Urinary bladder (tissue), 4 donors: ENCODE results near the gene UBE2J2. TPM values are rescaled to one million over a fixed set of nuclear protein-coding genes. Genes with fewer than 3 reads are reported as not detected.
A peak's percentile ranks its signal among the peaks of the same experiment; 100 is the strongest.

Experiments
- DNase-seq: peaks from one replicate; pipeline ENCODE4 v3.0.0-alpha.2; 2015; ENCODE audit errors: extremely low spot score
- H3K27ac ChIP-seq: one replicate; pipeline ENCODE4 v1.5.1; 2013; ENCODE audit warnings: low read depth, mild to moderate bottlenecking, moderate library complexity
- H3K36me3 ChIP-seq: one replicate; pipeline ENCODE4 v1.6.1; 2013; ENCODE audit warnings: mild to moderate bottlenecking, moderate library complexity; ENCODE audit not compliant: insufficient read depth
- H3K4me1 ChIP-seq: one replicate; pipeline ENCODE4 v1.6.1; 2013; ENCODE audit warnings: mild to moderate bottlenecking, moderate library complexity; ENCODE audit not compliant: insufficient read depth
- H3K4me3 ChIP-seq: one replicate; pipeline ENCODE4 v1.5.1; 2013; ENCODE audit warnings: low read depth, low read length
- WGBS: extraction: QIAGEN DNeasy Blood & Tissue Kit; methylation state at CpG from one replicate; pipeline ENCODE4 v1.1.7; 2013; 5-methylcytosine and 5-hydroxymethylcytosine counted together
- polyA plus RNA-seq: library from polyadenylated mRNA; stranded (reverse); fragments of 200-250 nt; gene quantifications from one replicate; pipeline ENCODE4 v1.2.3, GENCODE V29; 2013
- total RNA-seq: library from RNA; depleted of rRNA; stranded (reverse); fragments of >200 nt; gene quantifications from one replicate; pipeline ENCODE4 v1.2.3, GENCODE V29; 2014
- donor health status: healthy with polysubstance abuse.
- donor health status: healthy.

The UBE2J2 gene
- total and polyA plus RNA-seq, 2 donors: 36.3 to 47.0 TPM

- Histone ChIP-seq H3K4me3 (peak overlapping the region; percentile 99), H3K27ac (no peak overlapping the region), H3K4me1 (peaks cover 4% of the 10 kb centered on the region), H3K36me3 (no peaks in the 10 kb centered on the region)
- 40% methylated on average over 43 of the region's 43 CpGs for WGBS
- DNase-seq: no peak
Observed at GRCh38 chr1:1272341-1273208, 1.1 kb downstream of the UBE2J2 start.

- Histone ChIP-seq H3K4me1 (peaks cover 4% of the 10 kb centered on the region), H3K27ac (no peak overlapping the region), H3K4me3 (no peak overlapping the region), H3K36me3 (no peaks in the 10 kb centered on the region)
- no peak for DNase-seq
- WGBS: 68% methylated on average over 7 of the region's 7 CpGs
Observed at GRCh38 chr1:1270813-1271212, 2.8 kb downstream of the UBE2J2 start.

- no peak overlapping the region for H3K4me3 ChIP-seq
- H3K4me1 ChIP-seq: peaks cover 4% of the 10 kb centered on the region
- no peaks in the 10 kb centered on the region for H3K36me3 ChIP-seq
- no peak for DNase-seq
- 96% methylated on average over 13 of the region's 13 CpGs for WGBS
- H3K27ac ChIP-seq: no peak overlapping the region
Observed at GRCh38 chr1:1268284-1268682, 5.4 kb downstream of the UBE2J2 start.

GRCh38 chr1:1267488-1268283 lies 6.0 kb downstream of the UBE2J2 start:
- WGBS: 93% methylated on average over 39 of the region's 39 CpGs
- H3K4me1 ChIP-seq: peaks cover 4% of the 10 kb centered on the region
- no peak overlapping the region for H3K27ac ChIP-seq
- no peaks in the 10 kb centered on the region for H3K36me3 ChIP-seq
- no peak overlapping the region for H3K4me3 ChIP-seq
- DNase-seq: no peak

- Histone ChIP-seq H3K4me1 (no peaks in the 10 kb centered on the region), H3K27ac (no peak overlapping the region), H3K36me3 (peaks cover 2% of the 10 kb centered on the region), H3K4me3 (no peak overlapping the region)
- 75% methylated on average over 10 of the region's 10 CpGs for WGBS
- no peak for DNase-seq
Observed at GRCh38 chr1:1264868-1265272, 8.8 kb downstream of the UBE2J2 start.

GRCh38 chr1:1264026-1264425 lies 9.6 kb downstream of the UBE2J2 start:
- H3K27ac ChIP-seq: no peak overlapping the region
- H3K36me3 ChIP-seq: peaks cover 2% of the 10 kb centered on the region
- DNase-seq: no peak
- 85% methylated on average over 9 of the region's 9 CpGs for whole genome bisulfite sequencing
- H3K4me3 ChIP-seq: no peak overlapping the region
- H3K4me1 ChIP-seq: no peaks in the 10 kb centered on the region

GRCh38 chr1:1262758-1263157 lies 10.9 kb downstream of the UBE2J2 start:
- Histone ChIP-seq H3K36me3 (peaks cover 2% of the 10 kb centered on the region), H3K4me1 (no peaks in the 10 kb centered on the region), H3K4me3 (no peak overlapping the region), H3K27ac (no peak overlapping the region)
- 91% methylated on average over 8 of the region's 8 CpGs for WGBS
- no peak for DNase-seq

GRCh38 chr1:1262071-1262470 lies 11.6 kb downstream of the UBE2J2 start:
- Histone ChIP-seq H3K36me3 (peaks cover 2% of the 10 kb centered on the region), H3K4me1 (no peaks in the 10 kb centered on the region), H3K4me3 (no peak overlapping the region), H3K27ac (no peak overlapping the region)
- 97% methylated on average over 17 of the region's 17 CpGs for WGBS
- DNase-seq: no peak

GRCh38 chr1:1260843-1261560 lies 12.7 kb downstream of the UBE2J2 start:
- no peaks in the 10 kb centered on the region for H3K4me1 ChIP-seq
- 77% methylated on average over 16 of the region's 16 CpGs for WGBS
- no peak overlapping the region for H3K27ac ChIP-seq
- DNase-seq: no peak
- peaks cover 2% of the 10 kb centered on the region for H3K36me3 ChIP-seq
- H3K4me3 ChIP-seq: no peak overlapping the region

GRCh38 chr1:1259951-1260600 lies 13.6 kb downstream of the UBE2J2 start:
- Histone ChIP-seq H3K27ac (no peak overlapping the region), H3K36me3 (peaks cover 2% of the 10 kb centered on the region), H3K4me1 (no peaks in the 10 kb centered on the region), H3K4me3 (no peak overlapping the region)
- WGBS: 85% methylated on average over 26 of the region's 26 CpGs
- DNase-seq: no peak

- H3K27ac ChIP-seq: no peak overlapping the region
- no peak for DNase-seq
- no peak overlapping the region for H3K4me3 ChIP-seq
- no peaks in the 10 kb centered on the region for H3K4me1 ChIP-seq
- WGBS: 91% methylated on average over 18 of the region's 18 CpGs
- peaks cover 2% of the 10 kb centered on the region for H3K36me3 ChIP-seq
Observed at GRCh38 chr1:1259540-1259939, 14.1 kb downstream of the UBE2J2 start.

- Histone ChIP-seq H3K4me1 (no peaks in the 10 kb centered on the region), H3K27ac (no peak overlapping the region), H3K4me3 (no peak overlapping the region), H3K36me3 (peaks cover 3% of the 10 kb centered on the region)
- no peak for DNase-seq
- 96% methylated on average over 22 of the region's 22 CpGs for WGBS
Observed at GRCh38 chr1:1259119-1259488, 14.6 kb downstream of the UBE2J2 start.
